Heart left ventricle (tissue), 13 donors: Measurements from ENCODE around the gene TBC1D19.

Experiments
- POLR2A ChIP-seq, 2 donors: fragments of 450-650 bp; IDR thresholded peaks; one replicate each; pipeline ENCODE4 v1.6.1; 2017; ENCODE audit warnings: antibody characterized with exemption in 2 of 2, mild to moderate bottlenecking in 2 of 2, moderate library complexity in 2 of 2
- TF ChIP-seq, protein P1 (sequence below), 12 donors: fragments of 200-600 bp; sonication (generic) in 4 of 12; IDR thresholded peaks; one replicate each; pipeline versions ENCODE4 v1.5.0 to v1.8.0; 2018 to 2022; ENCODE audit warnings: antibody characterized with exemption in 12 of 12, mild to moderate bottlenecking in 5 of 12
- donor health status: ischemic (EF 13 %, LVEDD 7.1; RV severe dilation, severe dysfunction).
- donor health status: DM: no; HTN: yes; CAD: no.
- donor health status: DM: no; HTN: no; CAD: no.
- donor health status: ischemic (EF 25% LVEDD 6.9; RV normal size, moderate dysfunction).
- donor health status: ischemic (EF 25% LVEDD 5.7; RV mildly dilated, moderate dysfunction).
- donor health status: ischemic (EF 35%, LVEDD 5.7; RV mildly dilated, moderate dysfunction).
- donor health status: nonischemic (EF 11% LVEDD 7.7; RV severe dilation, severe dysfunction).
- donor health status: DM: yes; HTN: yes; CAD: no.
- donor health status: PGD.
- donor health status: ischemic (EF 29% LVEDD 5.4; RV normal size, mild dysfunction).
- donor health status: nonischemic (EF 23%, LVEDD 6.1; RV moderate dilation, normal function).

DNA sequence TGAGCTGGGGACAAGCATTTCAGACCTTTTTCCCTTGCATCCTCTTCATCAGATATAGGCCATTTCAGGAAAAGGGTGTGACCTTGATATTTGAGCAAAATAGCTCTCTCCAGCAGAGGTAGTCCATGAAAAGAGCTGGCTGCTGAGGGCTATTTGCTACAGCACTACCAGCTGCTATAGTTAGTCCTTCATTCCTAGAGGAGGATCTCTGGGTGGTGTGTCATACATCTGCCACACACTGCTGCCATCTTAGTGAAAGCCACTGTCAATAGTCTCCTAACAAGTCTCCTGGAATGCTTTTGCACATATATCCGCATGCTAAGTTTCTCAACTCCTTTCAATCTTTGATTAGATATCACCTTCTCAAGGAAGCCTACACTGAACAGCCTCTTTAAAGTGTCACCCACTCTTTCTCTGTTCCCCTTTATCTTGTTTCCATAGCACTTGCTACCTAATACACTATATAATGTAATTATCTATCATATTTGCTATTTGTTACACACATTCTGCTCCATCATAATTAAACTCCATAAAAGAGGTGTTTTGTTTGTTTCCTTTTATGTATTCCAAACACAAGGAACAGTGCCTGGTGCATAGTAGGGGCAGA, 131.9 kb downstream of the TBC1D19 start:
- TF ChIP-seq, protein P1, sequence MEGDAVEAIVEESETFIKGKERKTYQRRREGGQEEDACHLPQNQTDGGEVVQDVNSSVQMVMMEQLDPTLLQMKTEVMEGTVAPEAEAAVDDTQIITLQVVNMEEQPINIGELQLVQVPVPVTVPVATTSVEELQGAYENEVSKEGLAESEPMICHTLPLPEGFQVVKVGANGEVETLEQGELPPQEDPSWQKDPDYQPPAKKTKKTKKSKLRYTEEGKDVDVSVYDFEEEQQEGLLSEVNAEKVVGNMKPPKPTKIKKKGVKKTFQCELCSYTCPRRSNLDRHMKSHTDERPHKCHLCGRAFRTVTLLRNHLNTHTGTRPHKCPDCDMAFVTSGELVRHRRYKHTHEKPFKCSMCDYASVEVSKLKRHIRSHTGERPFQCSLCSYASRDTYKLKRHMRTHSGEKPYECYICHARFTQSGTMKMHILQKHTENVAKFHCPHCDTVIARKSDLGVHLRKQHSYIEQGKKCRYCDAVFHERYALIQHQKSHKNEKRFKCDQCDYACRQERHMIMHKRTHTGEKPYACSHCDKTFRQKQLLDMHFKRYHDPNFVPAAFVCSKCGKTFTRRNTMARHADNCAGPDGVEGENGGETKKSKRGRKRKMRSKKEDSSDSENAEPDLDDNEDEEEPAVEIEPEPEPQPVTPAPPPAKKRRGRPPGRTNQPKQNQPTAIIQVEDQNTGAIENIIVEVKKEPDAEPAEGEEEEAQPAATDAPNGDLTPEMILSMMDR (IDR thresholded peaks at IDR 0.05): no peak
- no peak for TF ChIP-seq POLR2A (IDR thresholded peaks at IDR 0.05)
